Activated naive CD8-positive, alpha-beta T cell treated with anti-CD3 and anti-CD28 coated beads for 36 hours (primary cell): ENCODE measurements around the gene PFKP. TPM values are rescaled to one million over a fixed set of nuclear protein-coding genes. Genes with fewer than 3 reads are reported as not detected.
"Not testable (repeated sequence)": the region's sequence is repeated elsewhere in the genome, so short reads cannot be mapped to it uniquely, and the experiment has no call there.

Source experiments
- DNase-seq: peaks from one replicate; pipeline ENCODE4 v3.0.0; 2021
- H3K27ac Mint-ChIP-seq: one replicate; pipeline ENCODE4 v1.8.0; 2022; ENCODE audit warnings: mild to moderate bottlenecking, moderate library complexity, mixed read lengths
- H3K27me3 Mint-ChIP-seq: one replicate; pipeline ENCODE4 v1.8.0; 2022; ENCODE audit warnings: mild to moderate bottlenecking, mixed read lengths
- H3K36me3 Mint-ChIP-seq: one replicate; pipeline ENCODE4 v1.8.0; 2021; ENCODE audit warnings: mild to moderate bottlenecking, mixed read lengths
- H3K4me1 Mint-ChIP-seq: one replicate; pipeline ENCODE4 v1.8.0; 2021; ENCODE audit warnings: mixed read lengths
- H3K4me3 Mint-ChIP-seq: one replicate; pipeline ENCODE4 v1.8.0; 2022; ENCODE audit warnings: mild to moderate bottlenecking, moderate library complexity, mixed read lengths
- H3K9me3 Mint-ChIP-seq: one replicate; pipeline ENCODE4 v1.8.0; 2022; ENCODE audit warnings: mixed read lengths
- total RNA-seq, 2 experiments: library from RNA; stranded (reverse); gene quantifications; one replicate each; pipeline ENCODE4 v1.2.3, GENCODE V29; 2021

PFKP gene
- total RNA-seq, 2 experiments from 2014 or later = 231 to 242 TPM

DNA sequence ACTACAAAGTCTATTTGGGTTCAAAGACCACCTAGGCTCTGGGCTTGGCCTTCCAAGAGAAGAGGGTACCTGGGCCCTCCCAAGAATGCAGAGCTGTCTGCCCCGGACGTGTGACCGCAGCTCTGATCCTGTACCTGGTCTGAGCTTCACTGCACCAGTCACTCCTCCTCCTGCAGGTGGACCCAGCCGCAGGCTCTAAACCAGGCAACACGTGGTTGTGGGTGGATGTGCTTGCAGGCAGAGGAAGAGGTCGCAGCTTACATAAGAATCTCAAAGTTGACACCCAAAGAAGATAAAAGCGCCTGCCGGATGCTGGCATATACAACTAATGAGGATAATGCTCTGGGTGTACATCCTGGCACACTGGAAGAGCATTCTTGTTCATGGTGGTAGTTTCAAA lies 9.4 kb upstream of the PFKP start:
- Mint-ChIP-seq H3K4me3 (no peak overlapping the region), H3K9me3 (no peaks in the 10 kb centered on the region), H3K27ac (no peak overlapping the region), H3K27me3 (peaks cover 17% of the 10 kb centered on the region), H3K36me3 (no peaks in the 10 kb centered on the region), H3K4me1 (peaks cover 2% of the 10 kb centered on the region)
- no peak for DNase-seq

DNA sequence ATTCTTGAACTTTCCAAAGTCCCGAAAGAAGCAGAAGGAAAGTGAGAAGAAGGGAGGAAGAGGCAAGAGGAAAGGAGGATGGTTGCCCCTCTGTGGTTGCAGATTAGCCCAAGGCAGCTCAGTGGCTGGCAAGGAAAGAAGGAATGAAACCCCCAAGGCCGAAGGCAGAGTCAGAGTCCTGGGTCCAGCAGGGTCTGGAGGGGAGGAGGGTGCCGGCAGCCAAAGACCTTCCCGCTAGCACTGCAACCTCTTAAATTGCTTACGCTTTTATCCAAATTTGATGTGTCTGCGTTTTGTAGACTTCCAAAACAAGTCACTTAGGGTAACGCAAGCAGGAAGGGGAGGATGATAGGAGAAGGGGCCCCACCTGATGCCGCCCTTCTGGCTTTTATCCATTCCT lies 7.4 kb upstream of the PFKP start:
- no peak overlapping the region for H3K4me3 Mint-ChIP-seq
- no peaks in the 10 kb centered on the region for H3K36me3 Mint-ChIP-seq

GRCh38 chr10:3060481-3060889 lies 6.9 kb upstream of the PFKP start:
- Mint-ChIP-seq H3K27ac (no peak overlapping the region), H3K9me3 (no peaks in the 10 kb centered on the region), H3K4me3 (no peak overlapping the region), H3K36me3 (no peaks in the 10 kb centered on the region), H3K27me3 (peaks cover 3% of the 10 kb centered on the region), H3K4me1 (peaks cover 2% of the 10 kb centered on the region)
- no peak for DNase-seq

More for the DNA sequence above, 7.4 kb upstream of the PFKP start:
- no peak overlapping the region for H3K27ac Mint-ChIP-seq
- H3K4me1 Mint-ChIP-seq = peaks cover 2% of the 10 kb centered on the region
- no peak for DNase-seq
- peaks cover 7% of the 10 kb centered on the region for H3K27me3 Mint-ChIP-seq
- H3K9me3 Mint-ChIP-seq = no peaks in the 10 kb centered on the region

DNA sequence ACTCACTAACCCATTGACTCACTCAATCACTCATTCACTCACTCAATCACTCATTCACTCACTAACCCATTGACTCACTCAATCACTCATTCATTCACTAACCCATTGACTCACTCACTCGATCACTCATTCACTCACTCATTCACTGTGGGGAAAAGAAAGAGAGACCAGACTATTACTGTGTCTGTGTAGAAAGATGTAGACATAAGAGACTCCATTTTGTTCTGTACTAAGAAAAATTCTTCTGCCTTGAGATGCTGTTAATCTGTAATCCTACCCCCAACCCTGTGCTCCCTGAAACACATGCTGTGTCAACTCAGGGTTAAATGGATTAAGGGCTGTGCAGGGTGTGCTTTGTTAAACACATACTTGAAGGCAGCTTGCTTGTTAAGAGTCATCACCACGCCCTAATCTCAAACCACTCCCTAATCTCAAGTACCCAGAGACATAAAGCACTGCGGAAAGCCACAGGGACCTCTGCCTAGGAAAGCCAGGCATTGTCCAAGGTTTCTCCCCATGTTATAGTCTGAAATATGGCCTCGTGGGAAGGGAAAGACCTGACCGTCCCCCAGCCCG lies 5.9 kb upstream of the PFKP start:
- not testable (repeated sequence) for H3K4me3 Mint-ChIP-seq, H3K9me3 Mint-ChIP-seq, H3K4me1 Mint-ChIP-seq, H3K27me3 Mint-ChIP-seq, H3K36me3 Mint-ChIP-seq, DNase-seq, H3K27ac Mint-ChIP-seq

DNA sequence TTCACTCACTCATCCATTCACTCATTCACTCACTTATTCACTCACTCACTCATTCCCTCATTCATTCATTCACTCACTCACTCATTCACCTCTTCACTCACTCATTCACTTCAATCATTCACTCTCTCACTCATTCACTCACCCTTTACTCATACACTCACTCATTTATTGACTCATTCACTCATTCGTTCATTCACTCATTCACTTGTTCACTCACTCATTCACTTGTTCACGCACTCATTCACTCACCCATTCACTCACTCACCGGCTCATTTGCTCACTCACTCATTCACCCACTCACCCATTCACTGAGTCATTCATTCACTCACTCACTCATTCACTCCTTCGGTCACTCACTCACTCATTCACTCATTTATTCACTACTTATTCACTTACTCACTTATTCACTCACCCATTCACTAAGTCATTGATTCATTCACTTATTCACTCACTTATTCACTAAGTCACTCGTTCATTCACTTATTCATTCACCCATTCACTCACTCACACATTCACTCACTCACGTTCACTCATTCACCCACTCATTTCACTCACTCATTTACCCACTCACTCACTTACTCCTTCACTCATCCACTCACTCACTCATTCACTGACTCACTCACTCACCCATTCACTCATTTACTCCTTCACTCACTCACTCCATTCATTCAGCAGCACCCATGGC lies 4.7 kb upstream of the PFKP start:
- Mint-ChIP-seq H3K4me3 (no peak overlapping the region), H3K9me3 (no peaks in the 10 kb centered on the region)

DNA sequence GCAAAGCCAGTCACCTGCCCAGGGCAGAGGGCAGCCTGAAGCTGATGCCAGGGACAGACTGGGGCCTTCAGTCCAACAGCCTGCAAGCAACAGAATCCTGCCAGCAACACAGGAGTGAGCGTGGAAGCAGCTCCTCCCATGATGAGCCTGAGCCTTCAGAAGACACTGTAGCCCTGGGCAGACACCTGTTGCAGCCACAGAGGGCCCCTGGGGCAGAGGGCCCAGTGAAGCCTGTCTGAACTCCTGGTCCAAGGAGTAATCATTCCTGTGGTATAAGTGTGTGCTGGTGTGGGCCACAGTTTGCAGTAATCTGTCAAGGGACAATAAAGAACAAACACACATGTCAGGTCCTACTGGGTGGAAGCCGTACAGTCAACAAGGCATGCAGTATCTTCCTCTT lies 2.9 kb upstream of the PFKP start:
- Mint-ChIP-seq H3K9me3 (no peaks in the 10 kb centered on the region), H3K27ac (no peak overlapping the region), H3K36me3 (peaks cover 9% of the 10 kb centered on the region), H3K4me1 (peaks cover 3% of the 10 kb centered on the region), H3K27me3 (peaks cover 7% of the 10 kb centered on the region), H3K4me3 (no peak overlapping the region)
- no peak for DNase-seq

More for the DNA sequence above, 4.7 kb upstream of the PFKP start:
- H3K27me3 Mint-ChIP-seq = peaks cover 7% of the 10 kb centered on the region
- no peaks in the 10 kb centered on the region for H3K36me3 Mint-ChIP-seq
- H3K27ac Mint-ChIP-seq = no peak overlapping the region
- DNase-seq = no peak
- no peaks in the 10 kb centered on the region for H3K4me1 Mint-ChIP-seq

DNA sequence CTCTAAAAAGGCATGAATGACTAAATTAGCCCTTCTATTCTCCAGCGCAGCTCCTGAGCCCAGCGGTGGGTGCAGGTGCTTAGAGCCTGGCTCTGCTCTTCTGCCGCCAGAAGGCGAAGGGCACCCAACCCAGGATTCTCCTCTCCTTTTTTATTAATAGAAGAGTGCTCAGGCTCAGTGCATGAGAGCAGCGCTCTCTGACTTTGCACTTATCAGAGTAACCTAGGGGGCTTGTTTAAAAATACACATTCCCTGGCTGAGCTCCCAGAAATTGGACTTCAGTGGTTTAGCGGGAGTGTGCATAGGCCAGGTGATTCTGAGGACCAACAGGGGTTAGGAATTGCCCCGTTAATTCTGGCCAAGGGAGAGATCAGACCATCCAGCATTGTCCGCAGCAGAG lies 1.7 kb upstream of the PFKP start:
- peaks cover 15% of the 10 kb centered on the region for H3K4me1 Mint-ChIP-seq
- H3K27me3 Mint-ChIP-seq = peaks cover 7% of the 10 kb centered on the region
- H3K36me3 Mint-ChIP-seq = peaks cover 20% of the 10 kb centered on the region
- no peak for DNase-seq
- H3K27ac Mint-ChIP-seq = no peak overlapping the region
- H3K4me3 Mint-ChIP-seq = peak overlapping the region; percentile 40
- H3K9me3 Mint-ChIP-seq = no peaks in the 10 kb centered on the region

GRCh38 chr10:3066317-3067117 lies 831 bp upstream of the PFKP start:
- peak overlapping the region; percentile 75 for H3K4me3 Mint-ChIP-seq

DNA sequence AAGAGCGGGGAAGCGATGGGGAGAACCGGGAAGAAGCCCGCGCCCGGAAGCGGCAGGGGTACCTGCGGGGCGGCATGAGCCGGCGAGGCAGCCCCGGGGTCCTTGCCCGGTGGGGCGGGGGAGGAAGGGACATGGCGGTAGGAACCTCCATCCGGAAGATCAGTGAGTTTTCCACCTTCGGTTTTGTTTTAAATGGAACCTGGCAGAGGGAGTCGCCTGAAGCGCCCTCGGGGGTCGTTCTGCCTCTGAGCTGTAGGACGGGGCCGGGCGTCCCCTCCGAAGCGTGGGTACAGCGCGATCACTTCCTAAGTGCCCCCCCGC lies 471 bp downstream of the PFKP start:
- Mint-ChIP-seq H3K4me1 (peaks cover 35% of the 10 kb centered on the region), H3K27ac (peak overlapping the region; percentile 92), H3K4me3 (peak overlapping the region; percentile 91), H3K9me3 (peaks cover 1% of the 10 kb centered on the region), H3K36me3 (peaks cover 39% of the 10 kb centered on the region), H3K27me3 (peaks cover 7% of the 10 kb centered on the region)
- DNase-seq = no peak

More at GRCh38 chr10:3066317-3067117, 831 bp upstream of the PFKP start:
- Mint-ChIP-seq H3K36me3 (peaks cover 26% of the 10 kb centered on the region), H3K27ac (no peak overlapping the region), H3K4me1 (peaks cover 22% of the 10 kb centered on the region), H3K9me3 (peaks cover 1% of the 10 kb centered on the region), H3K27me3 (peaks cover 7% of the 10 kb centered on the region)
- DNase-seq = no peak

DNA sequence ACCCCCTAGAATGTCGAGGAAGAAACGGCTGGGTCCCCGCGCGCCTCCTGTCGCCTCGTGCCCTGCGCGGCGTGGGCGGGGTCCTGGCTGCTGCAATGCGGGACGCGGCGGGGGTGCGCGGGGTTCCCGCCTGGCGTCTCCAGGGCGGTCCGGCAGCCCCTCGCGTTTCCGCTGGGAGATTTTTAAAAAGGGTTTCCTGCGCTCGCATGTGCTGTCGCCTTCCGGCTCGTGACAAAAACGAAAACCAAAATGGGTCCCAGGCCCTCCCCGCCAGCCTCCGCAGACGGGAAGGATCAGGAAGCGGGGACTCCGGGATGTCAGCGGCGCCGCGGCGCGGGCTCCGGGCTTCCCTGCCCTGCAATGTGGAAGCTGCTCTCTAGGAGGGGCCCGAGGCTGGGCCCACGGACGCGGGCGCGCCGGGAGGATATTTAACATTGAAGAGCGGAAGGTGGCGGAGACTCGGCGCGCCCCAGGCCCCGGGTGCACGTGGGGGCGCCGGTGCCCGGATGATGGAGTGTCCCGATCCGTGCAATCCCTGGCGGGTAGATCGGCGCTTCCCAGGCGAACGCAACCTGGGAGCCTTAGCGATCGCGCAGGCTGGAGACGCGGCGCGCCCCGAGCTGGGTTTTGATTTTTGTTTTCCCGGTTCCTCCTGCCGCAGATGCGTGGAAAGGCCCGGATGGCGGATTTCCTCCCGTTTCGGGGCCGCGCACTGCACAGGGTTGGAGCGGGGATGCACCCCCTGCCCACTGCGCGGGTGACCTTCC lies 1.0 kb downstream of the PFKP start:
- peak overlapping the region; percentile 91 for H3K4me3 Mint-ChIP-seq
- H3K9me3 Mint-ChIP-seq = peaks cover 1% of the 10 kb centered on the region
- peaks cover 36% of the 10 kb centered on the region for H3K4me1 Mint-ChIP-seq

DNA sequence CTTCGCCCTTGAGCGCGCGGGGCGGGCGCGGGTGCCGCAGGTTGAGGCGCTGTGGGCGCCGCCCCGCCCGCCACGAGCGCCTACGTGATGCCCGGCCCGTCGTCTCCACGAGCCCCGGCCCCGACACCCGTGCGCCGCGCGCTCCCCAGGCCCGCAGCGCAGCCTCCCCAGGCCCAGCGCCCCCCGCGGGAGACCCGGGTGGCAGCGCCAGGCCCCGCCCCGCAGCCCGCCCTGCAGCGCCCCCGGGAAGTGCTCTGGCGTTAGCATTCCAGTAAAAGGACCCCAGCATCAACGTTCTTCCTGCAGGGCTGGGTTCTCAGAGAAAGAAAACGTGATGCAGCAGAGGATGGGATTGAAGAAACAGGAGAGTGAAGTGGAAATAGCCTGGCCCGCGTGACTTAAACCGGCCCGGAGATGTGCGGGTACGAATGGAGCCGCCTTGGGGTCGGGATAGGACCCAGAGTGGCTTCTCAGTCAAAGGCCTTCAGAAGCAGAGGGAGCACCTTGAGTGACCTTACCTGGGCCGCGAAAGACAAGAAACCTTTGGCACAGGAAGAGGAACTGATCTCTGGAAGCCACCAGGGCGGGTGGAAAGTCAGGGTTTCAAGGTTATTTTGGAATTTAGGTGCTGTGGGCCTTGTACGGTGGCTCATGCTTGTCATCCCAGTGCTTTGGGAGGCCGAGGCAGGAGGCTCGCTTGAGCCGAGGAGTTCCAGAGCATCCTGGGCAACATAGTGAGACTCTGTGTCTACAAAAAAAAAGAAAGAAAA lies 1.8 kb downstream of the PFKP start:
- Mint-ChIP-seq H3K9me3 (peaks cover 1% of the 10 kb centered on the region), H3K4me3 (peak overlapping the region; percentile 91)
- DNase-seq = peak; percentile 46

More for the DNA sequence above, 1.0 kb downstream of the PFKP start:
- Mint-ChIP-seq H3K27me3 (peaks cover 7% of the 10 kb centered on the region), H3K36me3 (peaks cover 41% of the 10 kb centered on the region), H3K27ac (peak overlapping the region; percentile 92)
- peak; percentile 83 for DNase-seq

DNA sequence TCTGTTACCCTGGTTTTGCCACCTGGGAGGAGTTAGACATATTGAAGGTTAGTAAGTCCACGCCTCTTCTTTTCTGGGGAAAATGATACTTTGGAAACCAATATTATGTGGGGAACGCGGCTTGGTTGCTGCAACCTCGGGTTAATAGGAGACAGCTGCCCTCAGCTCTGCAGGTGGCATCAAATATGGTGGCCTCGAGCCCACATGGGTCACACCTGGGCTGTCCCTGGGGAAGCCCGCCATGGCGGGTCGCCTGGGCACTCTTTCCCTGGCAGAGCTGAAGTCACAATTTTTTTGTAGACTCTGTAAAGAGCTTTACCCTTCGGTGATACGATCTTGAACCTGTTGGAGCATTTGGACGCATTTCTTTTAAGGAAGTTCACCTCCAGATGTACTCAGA lies 2.5 kb downstream of the PFKP start:
- no peak for DNase-seq
- Mint-ChIP-seq H3K36me3 (peaks cover 54% of the 10 kb centered on the region), H3K4me3 (peak overlapping the region; percentile 91), H3K27ac (peak overlapping the region; percentile 88), H3K27me3 (peaks cover 7% of the 10 kb centered on the region), H3K9me3 (peaks cover 1% of the 10 kb centered on the region), H3K4me1 (peaks cover 40% of the 10 kb centered on the region)

More for the DNA sequence above, 1.8 kb downstream of the PFKP start:
- Mint-ChIP-seq H3K27me3 (peaks cover 7% of the 10 kb centered on the region), H3K27ac (peak overlapping the region; percentile 92), H3K4me1 (peaks cover 40% of the 10 kb centered on the region), H3K36me3 (peaks cover 48% of the 10 kb centered on the region)

GRCh38 chr10:3071405-3072198 lies 4.3 kb downstream of the PFKP start:
- Mint-ChIP-seq H3K4me3 (peak overlapping the region; percentile 67), H3K36me3 (peaks cover 68% of the 10 kb centered on the region), H3K27ac (peak overlapping the region; percentile 12), H3K27me3 (no peaks in the 10 kb centered on the region), H3K9me3 (peaks cover 1% of the 10 kb centered on the region), H3K4me1 (peaks cover 47% of the 10 kb centered on the region)
- DNase-seq = peak; percentile 53
